GM12875 (cell line): ENCODE results near the gene PCDHGA5.
"Not testable (repeated sequence)": the region's sequence is repeated elsewhere in the genome, so short reads cannot be mapped to it uniquely, and the experiment has no call there.

Source experiments
- H3K4me3 ChIP-seq: one replicate; pipeline ENCODE4 v1.5.1; 2011; ENCODE audit warnings: low read depth, low read length, control low read depth
- TF ChIP-seq, protein P1 (sequence below): IDR thresholded peaks from 2 replicates; pipeline ENCODE4 v1.5.1; 2011; ENCODE audit warnings: low read depth, mild to moderate bottlenecking, control low read depth, inconsistent platforms, low read length, moderate library complexity, borderline replicate concordance; ENCODE audit not compliant: insufficient read depth

The PCDHGA5 gene

DNA sequence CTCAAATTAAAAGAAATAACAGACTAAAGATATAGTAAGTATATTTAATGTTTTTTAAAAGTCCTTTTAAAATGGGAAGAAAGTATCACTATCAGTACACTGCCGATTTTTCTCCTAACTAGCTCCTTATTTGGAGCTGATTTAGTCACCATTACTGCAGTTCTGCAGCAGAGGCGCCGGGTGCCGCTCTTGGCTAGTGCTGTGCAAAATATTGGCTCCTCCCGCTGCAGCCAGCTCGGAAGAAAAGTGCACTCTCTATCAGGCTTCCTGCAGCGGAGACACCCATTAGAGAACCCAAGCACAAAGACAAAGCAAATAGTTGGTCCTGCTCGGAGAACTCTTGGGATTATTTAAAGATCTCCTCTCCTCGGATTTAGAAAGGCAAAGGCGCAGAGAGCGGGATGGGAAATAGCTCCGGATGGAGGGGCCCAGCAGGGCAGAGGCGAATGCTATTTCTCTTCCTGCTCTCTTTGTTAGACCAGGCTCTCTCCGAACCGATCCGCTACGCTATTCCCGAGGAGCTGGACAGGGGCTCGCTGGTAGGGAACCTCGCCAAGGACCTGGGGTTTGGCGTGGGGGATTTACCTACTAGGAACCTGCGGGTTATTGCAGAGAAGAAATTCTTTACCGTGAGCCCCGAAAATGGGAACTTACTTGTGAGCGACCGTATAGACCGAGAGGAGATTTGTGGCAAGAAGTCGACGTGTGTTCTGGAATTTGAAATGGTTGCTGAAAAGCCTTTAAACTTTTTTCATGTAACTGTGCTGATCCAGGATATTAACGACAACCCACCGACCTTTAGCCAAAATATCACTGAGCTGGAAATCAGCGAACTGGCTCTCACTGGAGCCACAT lies 6.3 kb downstream of the PCDHGA5 start, which contains the start of gene PCDHGB3:
PCDHGB3 (plus strand) TSS at position 249 of the 855 bp plus-strand sequence; CDS start at position 402, 153 bp downstream.
- TF ChIP-seq, protein P1, sequence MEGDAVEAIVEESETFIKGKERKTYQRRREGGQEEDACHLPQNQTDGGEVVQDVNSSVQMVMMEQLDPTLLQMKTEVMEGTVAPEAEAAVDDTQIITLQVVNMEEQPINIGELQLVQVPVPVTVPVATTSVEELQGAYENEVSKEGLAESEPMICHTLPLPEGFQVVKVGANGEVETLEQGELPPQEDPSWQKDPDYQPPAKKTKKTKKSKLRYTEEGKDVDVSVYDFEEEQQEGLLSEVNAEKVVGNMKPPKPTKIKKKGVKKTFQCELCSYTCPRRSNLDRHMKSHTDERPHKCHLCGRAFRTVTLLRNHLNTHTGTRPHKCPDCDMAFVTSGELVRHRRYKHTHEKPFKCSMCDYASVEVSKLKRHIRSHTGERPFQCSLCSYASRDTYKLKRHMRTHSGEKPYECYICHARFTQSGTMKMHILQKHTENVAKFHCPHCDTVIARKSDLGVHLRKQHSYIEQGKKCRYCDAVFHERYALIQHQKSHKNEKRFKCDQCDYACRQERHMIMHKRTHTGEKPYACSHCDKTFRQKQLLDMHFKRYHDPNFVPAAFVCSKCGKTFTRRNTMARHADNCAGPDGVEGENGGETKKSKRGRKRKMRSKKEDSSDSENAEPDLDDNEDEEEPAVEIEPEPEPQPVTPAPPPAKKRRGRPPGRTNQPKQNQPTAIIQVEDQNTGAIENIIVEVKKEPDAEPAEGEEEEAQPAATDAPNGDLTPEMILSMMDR, result peak; percentile 31; the same call in 1 of the 2 replicates
- no peak within 1 kb of the TSS for H3K4me3 ChIP-seq

GRCh38 chr5:141371572-141372475 lies 7.9 kb downstream of the PCDHGA5 start:
- no peak overlapping the region for H3K4me3 ChIP-seq
- TF ChIP-seq, protein P1, result no peak

DNA sequence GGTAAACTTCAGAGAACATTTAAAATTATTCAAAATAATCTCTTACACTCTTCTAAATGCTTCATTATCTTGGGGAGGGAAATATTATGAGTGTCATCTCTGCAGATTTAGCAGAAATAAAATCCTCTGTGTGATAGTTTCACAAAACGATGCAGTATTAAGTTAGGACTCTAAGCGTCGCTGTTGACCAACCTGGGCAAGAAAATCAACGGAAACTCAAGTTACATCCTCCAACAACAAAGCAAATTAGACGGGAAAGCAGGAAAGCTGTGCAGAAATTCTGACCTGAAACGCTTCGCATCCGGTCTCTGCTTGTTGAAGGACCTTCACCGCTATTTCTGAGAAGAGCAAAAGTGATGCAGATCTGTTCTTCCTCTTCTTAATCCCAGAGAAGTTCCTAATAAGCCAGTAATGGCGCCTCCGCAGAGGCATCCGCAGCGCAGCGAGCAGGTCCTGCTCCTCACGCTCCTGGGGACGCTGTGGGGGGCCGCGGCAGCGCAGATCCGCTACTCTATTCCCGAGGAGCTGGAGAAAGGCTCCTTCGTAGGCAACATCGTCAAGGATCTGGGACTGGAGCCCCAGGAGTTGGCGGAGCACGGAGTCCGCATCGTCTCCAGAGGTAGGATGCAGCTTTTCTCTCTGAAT lies 9.8 kb downstream of the PCDHGA5 start, which contains the start of gene PCDHGA6:
PCDHGA6 (plus strand) TSS at position 219 of the 645 bp plus-strand sequence; CDS start at position 412, 193 bp downstream.
- TF ChIP-seq, protein P1, result peak; percentile 24; the same call in 1 of the 2 replicates
- no peak within 1 kb of the TSS for H3K4me3 ChIP-seq

- H3K4me3 ChIP-seq, result no peak overlapping the region
Measured at GRCh38 chr5:141374627-141375026, 10.7 kb downstream of the PCDHGA5 start.

DNA sequence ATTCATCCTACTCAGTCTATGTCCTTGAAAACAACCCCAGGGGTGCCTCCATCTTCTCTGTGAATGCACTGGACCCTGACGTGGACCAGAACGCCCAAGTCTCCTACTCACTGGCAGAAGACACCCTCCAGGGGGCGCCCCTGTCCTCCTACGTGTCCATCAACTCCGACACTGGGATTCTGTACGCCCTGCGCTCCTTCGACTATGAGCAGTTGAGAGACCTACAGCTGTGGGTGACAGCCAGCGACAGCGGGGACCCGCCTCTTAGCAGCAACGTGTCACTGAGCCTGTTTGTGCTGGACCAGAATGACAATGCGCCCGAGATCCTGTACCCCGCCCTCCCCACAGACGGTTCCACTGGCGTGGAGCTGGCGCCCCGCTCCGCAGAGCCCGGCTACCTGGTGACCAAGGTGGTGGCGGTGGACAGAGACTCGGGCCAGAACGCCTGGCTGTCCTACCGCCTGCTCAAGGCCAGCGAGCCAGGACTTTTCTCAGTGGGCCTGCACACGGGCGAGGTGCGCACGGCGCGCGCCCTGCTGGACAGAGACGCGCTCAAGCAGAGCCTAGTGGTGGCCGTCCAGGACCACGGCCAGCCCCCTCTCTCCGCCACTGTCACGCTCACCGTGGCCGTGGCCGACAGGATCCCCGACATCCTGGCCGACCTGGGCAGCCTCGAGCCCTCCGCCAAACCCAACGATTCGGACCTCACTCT lies 11.6 kb downstream of the PCDHGA5 start:
- not testable (repeated sequence) for H3K4me3 ChIP-seq

More at GRCh38 chr5:141374627-141375026, 10.7 kb downstream of the PCDHGA5 start:
- TF ChIP-seq, protein P1, result no peak

GRCh38 chr5:141382469-141383294 lies 18.7 kb downstream of the PCDHGA5 start, which contains the start of gene PCDHGA7:
PCDHGA7 (plus strand) TSS chr5:141382742; CDS start chr5:141382900, 158 bp downstream.
- TF ChIP-seq, protein P1, result peak; percentile 36; the same call in 1 of the 2 replicates
- peak within 1 kb of the TSS; percentile 54 for H3K4me3 ChIP-seq
